Measurements from ENCODE around the gene TEX13B.

The TEX13B gene

DNA sequence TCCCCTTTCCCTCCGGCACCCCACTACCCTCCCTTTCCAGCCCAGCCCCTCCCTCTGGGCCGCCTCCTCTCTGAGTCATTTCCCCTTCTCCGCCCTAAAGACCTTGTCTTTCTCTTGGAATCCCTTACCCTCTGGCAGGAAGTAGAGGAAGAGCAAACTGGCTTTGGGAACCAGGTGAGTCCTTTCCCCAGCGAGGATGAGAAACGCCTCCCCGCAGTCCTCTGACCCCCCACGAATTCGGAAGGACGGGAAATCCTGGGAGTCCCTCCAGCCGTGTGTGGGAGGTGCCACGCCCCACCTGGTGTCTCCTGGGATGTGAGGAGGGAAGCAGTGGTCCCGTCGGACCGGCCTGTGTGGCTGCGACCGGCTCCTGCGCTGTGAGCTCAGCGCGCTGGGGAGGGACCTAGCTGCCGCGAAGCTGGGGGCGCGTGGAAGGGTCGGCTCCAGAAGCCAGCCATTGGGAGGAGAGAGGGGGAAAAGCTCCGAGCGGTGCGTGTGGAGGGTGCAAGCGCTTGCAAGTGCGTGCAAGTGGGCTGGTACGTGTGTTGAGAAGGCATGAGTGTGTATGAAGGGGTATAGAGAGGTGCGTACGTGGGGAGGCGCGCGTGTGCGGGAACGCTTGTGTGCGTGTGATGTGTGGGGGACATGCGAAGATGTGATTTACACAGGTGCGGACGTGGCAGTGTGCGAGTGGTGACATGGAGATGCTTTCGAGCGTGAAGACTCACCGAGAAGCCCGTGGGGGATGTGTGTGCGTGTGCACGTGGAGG lies 46.3 kb downstream of the TEX13B start:
- no peak for DNase-seq (ENCODE audit: low spot score)

DNA sequence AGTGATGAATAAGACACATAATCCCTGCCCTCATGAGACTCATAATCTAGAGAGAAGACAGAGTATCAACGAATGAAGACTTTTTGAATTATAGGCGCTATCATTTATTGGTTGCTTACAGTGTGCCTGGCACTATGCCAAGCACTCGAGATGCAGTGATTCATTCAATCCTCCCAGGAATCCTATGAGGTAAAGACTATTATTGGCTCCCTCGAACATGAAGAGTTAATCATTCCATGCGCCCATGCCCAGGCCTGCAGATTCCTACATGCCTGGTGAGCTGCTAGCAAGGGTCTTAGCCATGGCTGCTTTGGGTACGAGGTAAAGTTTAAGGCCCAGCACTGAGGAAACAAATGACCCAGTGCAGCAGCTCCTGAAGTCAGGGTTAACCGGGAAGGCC lies 47.0 kb downstream of the TEX13B start:
- DNase-seq (ENCODE audit: low spot score): peak; percentile 20

DNA sequence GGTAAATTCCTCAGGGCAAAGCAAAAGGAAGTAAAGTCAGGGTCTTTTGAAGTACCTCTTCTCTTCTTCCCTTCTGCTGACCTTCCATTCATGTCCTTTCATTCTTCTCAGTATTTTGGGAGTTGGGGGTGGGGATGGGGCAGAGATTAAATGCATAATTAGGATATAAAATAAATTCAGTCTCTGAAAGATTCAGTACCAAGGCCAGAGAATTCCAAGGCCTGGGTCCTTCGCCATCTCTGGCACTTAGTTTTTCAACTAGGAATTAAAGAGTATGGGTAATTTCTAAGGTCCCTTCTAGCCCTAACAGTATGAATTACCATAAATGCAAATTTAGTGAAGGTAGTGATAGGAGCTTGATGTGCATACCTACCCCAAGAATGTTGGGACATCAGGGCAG lies 47.9 kb downstream of the TEX13B start:
- no peak for DNase-seq (ENCODE audit: low spot score)
